Measurements from ENCODE around the gene NPR1.
"Not testable (repeated sequence)": the region's sequence is repeated elsewhere in the genome, so short reads cannot be mapped to it uniquely, and the experiment has no call there.

The NPR1 gene

GRCh38 chr1:153678519-153679336 is at the start of gene NPR1:
Gene NPR1 (plus strand): TSS chr1:153678688. CDS start chr1:153679109, 421 bp downstream.
- DNase-seq, result peak; percentile 67

DNA sequence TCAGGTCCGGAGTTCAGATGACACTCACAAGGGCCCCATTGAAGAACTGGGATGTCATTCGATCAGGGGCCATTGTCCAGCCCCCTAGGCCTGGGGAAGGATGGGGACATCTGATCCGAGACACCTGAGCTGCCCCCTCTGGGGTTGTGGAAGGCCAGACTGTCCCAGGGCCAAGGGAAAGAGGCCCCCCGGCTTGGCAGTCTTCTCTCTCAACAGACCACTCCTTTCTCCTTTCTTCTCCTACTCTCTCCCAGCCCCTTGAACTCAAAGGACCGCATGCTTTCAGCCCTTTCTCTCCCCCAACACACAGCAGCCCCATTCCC is 49.2 kb upstream of the NPR1 start:
- no peak for DNase-seq

- peak; percentile 76 for DNase-seq
These were observed 48.5 kb upstream of the NPR1 start for GRCh38 chr1:153629971-153630370.

DNA sequence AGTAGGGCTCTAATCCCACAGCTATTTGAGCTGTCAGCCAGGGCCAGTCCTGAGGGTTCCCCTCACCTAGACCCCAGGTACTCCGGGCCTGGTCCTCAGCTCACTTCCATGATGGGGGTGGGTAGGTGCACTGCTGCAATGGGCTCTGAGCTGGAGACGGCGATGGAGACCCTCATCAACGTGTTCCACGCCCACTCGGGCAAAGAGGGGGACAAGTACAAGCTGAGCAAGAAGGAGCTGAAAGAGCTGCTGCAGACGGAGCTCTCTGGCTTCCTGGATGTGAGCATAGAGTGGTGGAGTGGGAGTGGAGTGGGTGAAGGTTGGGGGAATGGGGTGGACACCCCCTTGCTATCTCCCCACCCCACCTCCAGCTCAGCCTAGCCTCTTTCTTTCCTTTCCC is 48.1 kb upstream of the NPR1 start:
- DNase-seq, result no peak

GRCh38 chr1:153631047-153632022 is 47.2 kb upstream of the NPR1 start:
- no peak for DNase-seq

GRCh38 chr1:153633161-153633753 is 45.2 kb upstream of the NPR1 start:
- no peak for DNase-seq

- peak; percentile 99 for DNase-seq
These were observed 44.5 kb upstream of the NPR1 start, which contains the start of gene CHTOP for GRCh38 chr1:153633754-153634665. Gene CHTOP (plus strand): TSS chr1:153634066. CDS start chr1:153636589, 2,523 bp downstream.

DNA sequence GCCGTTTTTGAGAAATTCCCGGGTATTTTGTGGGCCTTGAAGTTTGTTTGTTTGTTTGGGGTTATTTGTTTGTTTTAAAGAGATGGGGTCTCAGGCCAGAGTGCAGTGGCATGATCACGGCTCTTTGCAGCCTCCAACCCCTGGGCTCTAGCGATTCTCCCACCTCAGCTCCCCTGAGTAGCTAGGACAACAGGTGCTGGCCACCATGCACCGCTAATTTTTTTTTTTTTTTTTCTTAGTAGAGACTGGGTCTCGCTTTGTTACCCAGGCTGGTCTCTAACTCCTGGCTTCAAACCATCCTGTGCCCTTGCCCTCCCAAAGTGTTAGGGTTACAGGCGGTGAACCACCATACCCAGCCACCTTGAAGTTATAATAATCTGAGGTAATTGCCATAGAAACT is 42.6 kb upstream of the NPR1 start:
- DNase-seq, result no peak

DNA sequence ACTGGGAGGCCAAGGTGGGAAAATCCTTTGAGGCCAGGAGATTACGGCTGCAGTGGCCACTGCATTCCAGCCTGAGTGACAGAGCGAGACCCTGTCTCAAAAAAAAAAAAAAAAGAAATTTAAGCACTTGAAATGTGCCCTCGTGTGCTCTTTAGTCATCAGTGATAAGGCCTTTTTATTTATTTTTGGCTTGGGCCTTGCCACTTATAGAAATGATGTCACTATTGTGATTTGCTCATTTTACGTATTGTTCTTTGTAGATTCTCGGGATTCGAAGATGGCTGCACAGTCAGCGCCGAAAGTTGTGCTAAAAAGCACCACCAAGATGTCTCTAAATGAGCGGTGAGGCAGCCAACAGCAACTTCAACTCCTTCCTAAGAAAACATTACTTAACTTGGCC is 42.2 kb upstream of the NPR1 start:
- no peak for DNase-seq

DNA sequence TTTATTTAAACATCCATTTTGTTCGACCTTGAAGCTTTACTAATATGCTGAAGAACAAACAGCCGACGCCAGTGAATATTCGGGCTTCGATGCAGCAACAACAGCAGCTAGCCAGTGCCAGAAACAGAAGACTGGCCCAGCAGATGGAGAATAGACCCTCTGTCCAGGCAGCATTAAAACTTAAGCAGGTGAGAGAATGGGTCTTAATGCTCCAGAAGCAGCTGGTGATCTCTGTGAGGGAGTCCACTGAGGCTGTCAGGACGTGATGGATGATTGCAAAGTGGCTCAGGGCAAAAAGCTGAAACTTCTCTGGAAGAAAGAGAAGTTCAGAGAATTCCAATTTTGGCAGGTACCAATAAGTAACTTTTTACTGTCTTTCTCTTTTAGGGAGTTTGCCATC is 40.2 kb upstream of the NPR1 start:
- DNase-seq, result no peak

- no peak for DNase-seq
These were observed 39.2 kb upstream of the NPR1 start for GRCh38 chr1:153639280-153639679.

DNA sequence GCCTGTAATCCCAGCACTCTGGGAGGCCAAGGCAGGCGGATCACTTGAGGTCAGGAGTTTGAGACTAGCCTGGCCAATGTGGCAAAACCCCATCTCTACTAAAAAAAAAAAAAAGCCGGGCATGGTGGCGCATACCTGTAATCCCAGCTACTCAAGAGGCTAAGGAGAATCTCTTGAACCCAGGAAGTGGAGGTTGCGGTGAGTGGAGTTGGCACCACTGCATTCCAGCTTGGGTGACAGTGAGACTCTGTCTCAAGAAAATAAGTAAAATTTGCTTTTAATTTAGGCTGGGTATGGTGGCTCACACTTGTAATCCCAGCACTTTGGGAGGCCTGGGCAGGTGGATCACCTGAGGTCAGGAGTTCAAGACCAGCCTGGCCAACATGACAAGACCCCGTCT is 38.3 kb upstream of the NPR1 start:
- DNase-seq, result not testable (repeated sequence)

- no peak for DNase-seq
These were observed 37.6 kb upstream of the NPR1 start for GRCh38 chr1:153640861-153641260.

- no peak for DNase-seq
These were observed 36.3 kb upstream of the NPR1 start for GRCh38 chr1:153642161-153642560.

- no peak for DNase-seq
These were observed 35.4 kb upstream of the NPR1 start for GRCh38 chr1:153643100-153643499.

DNA sequence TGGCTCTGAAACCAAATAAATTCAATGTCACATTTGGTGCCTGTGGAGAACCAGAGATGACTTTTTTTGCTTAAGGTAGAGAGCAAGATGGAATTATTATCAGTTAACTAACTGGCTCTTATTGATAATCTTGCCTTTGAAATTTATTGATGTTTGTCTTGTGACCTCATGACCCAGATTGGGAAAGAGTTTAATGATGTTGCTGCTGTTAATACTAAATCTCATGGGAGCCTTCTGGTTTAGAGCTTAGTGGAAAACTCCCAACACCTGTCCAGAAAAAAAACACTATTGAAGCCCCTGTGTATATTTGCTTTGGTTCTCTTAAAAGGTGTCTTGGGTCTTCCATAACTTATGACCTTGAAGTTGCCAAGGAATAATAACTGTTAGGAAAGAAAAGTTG is 34.7 kb upstream of the NPR1 start:
- no peak for DNase-seq

DNA sequence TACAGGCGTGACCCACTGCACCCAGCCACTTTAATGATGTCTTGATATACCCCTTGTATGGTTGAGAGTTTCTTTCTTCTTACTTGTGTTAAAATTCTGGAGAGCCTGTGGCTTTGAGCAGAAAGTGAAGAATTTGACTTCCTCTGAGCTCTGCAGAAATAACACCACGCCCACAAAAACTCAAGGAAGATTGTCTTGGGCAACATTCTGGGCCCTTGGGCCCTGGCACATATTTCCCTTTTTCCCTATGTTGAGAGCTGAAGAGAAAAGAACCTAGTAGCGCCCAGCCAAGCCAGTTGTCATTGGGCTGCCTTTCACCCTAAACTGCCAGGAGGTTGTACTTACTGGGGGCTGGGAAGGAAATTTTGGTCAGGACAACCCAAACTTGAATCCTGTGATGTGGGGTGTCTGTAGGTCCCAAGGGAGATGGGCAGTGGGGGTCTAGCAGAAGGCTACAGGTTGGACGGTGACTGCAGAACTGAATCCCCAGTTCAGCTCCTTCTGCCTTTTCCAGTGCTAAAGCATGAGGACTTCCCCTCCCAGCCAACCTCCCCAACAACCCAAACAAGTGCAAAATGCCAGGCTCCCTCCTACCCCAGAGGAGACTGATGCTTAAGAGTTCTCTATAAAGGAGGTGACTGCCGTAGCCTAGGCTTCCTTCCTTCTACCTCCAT is 31.7 kb upstream of the NPR1 start:
- DNase-seq, result no peak

DNA sequence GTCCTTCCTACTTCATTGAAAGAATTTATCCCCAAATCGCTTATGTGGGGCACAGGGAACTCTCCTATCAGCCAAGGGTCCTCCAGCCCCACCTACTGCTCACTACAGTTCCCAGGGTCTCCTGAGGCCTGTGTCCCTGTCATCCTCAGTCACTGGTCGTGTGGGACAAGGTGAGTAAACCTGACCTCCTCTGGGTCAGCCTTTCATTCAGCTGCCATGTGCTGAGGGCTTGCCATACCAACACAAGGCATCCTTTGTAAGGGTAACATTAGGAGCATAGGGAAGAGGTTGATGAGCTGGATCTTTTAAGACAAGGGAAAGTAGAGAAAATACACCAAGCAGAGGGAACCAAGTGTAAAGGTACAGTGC is 31.2 kb upstream of the NPR1 start:
- no peak for DNase-seq

DNA sequence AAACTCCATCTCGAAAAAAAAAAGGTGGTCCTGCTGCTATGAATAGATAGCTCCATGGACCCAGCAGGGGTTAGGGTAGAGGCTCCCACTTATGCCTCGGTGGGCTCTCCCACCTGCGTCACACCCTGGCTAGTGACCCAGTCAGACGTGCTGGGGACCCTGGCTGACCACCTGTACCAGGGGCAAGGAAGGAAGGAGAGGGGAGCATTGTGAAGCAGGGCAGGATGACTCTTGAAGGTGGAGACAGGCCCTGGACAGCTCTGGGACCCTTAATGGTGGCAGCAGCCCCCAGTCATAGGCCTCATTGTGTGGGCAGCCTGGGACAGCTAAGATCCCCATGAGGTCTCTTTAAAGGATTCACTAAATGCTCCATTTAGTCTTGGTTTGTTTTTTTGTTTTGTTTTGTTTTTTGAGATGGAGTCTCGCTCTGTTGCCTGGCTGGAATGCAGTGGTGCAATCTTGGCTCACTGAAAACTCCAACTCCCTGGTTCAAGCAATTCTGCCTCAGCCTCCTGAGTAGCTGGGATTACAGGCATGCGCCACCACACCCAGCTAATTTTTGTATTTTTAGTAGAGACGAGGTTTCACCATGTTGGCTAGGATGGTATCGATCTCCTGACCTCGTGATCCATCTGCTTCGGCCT is 30.4 kb upstream of the NPR1 start:
- no peak for DNase-seq

- no peak for DNase-seq
These were observed 29.2 kb upstream of the NPR1 start for GRCh38 chr1:153649137-153649862.

- peak; percentile 78 for DNase-seq
These were observed 28.6 kb upstream of the NPR1 start for GRCh38 chr1:153649863-153650235.
